GM18868 (cell line): Measurements from ENCODE around the gene NUB1.

Source experiments
- ATAC-seq: cut with Tn5 transposase; IDR thresholded peaks from one replicate; pipeline ENCODE4 v1.9.1; 2021; ENCODE audit warnings: mild to moderate bottlenecking, moderate library complexity; ENCODE audit not compliant: unreplicated experiment

NUB1 gene

GRCh38 chr7:151312831-151313809 is 28.5 kb upstream of the NUB1 start:
- ATAC-seq: no peak

- no peak for ATAC-seq
These were observed 27.8 kb upstream of the NUB1 start for GRCh38 chr7:151313857-151314256.

- ATAC-seq: no peak
These were observed 27.2 kb upstream of the NUB1 start for GRCh38 chr7:151314401-151314800.

DNA sequence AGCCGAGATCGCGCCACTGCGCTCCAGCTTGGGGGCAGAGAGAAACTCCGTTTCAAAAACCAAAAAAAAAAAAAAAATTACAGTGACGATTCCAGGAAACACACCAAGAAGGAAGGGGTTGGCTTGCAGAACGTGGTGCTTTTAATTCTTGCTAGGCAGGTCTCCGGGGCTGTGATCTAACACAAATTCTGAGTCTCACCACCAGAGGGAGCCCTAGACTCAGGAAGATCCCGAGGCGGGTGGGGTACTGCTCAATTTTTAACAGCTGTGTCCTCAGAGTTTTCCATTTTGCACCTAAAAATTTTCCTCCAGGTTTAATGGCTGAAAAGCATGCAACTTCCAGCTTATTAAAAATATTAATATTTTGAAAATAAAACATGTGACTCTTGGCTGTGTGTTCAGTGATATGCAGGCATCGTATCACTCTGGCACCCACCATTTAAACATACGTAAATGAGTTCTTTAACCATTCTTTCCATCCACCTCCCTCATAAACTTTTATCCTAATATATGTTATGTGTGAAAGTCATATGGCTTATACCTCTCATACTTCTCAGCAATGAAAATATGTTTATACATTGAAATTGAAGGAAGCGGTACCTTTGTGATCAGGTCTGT is 26.5 kb upstream of the NUB1 start:
- peak; percentile 55 for ATAC-seq

- no peak for ATAC-seq
These were observed 24.7 kb upstream of the NUB1 start for GRCh38 chr7:151316896-151317295.

- ATAC-seq: no peak
These were observed 23.7 kb upstream of the NUB1 start for GRCh38 chr7:151317936-151318335.

DNA sequence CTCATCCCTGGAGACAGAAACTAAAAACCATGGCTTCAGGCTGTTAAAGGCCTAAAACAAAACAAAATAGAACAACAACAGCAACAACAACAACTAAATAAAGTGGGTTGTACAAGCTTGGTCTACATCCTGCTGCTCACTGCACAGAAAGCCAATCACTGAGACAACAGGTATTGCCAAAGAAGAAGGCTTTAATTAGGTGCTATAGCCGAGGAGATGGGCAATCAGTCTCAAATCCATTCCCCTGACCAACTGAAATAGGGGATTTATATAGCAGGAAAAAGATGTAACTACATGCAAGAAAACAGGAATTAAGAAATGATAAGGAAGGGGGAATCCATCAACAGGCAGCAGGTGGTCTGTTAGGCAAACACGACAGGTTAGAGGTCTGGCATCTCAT is 22.4 kb upstream of the NUB1 start:
- ATAC-seq: no peak

- ATAC-seq: no peak
These were observed 21.3 kb upstream of the NUB1 start for GRCh38 chr7:151320263-151320845.

GRCh38 chr7:151321341-151321740 is 20.3 kb upstream of the NUB1 start:
- no peak for ATAC-seq

GRCh38 chr7:151322906-151323305 is 18.7 kb upstream of the NUB1 start:
- ATAC-seq: no peak

DNA sequence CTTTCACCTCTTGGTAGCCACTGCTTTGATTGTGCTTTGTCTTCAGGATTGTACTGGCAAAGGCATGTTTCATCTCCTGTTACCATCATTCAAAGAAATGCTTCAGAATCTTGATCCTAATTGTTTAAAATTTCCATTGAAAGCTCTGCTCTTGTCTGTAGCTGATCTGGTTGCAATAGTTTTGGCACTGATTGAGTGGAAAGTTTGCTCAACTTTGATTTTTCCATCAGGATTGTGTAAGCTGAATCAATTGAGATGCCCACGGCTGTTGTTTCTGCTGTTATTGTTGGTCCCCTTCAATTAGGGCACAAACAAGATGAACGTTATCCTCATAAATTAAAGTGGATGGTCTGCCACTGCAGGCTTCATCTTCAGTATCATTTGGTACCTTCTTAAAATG is 14.6 kb upstream of the NUB1 start:
- no peak for ATAC-seq

GRCh38 chr7:151327659-151328058 is 14.0 kb upstream of the NUB1 start:
- ATAC-seq: no peak

GRCh38 chr7:151330181-151330580 is 11.4 kb upstream of the NUB1 start:
- no peak for ATAC-seq

- no peak for ATAC-seq
These were observed 11.0 kb upstream of the NUB1 start for GRCh38 chr7:151330661-151331060.

DNA sequence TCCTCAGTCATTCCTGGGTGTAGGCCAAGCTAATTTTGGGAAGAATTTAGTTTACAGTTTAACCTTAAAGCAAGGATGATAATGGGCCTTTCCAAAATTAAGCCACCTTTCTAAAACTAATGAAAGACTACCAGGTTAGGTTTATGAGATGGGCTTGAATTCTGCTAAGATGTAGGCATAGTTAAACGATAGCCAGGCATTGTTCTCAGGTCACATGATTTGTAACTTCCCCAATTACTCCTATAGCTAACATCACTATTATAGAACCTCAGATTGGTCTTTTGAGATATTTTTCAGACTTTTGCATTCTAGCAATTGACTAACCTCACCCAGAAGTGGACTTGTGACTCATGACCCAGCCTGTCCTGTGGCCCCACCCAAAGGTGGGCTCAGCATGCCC is 7.0 kb upstream of the NUB1 start:
- no peak for ATAC-seq

DNA sequence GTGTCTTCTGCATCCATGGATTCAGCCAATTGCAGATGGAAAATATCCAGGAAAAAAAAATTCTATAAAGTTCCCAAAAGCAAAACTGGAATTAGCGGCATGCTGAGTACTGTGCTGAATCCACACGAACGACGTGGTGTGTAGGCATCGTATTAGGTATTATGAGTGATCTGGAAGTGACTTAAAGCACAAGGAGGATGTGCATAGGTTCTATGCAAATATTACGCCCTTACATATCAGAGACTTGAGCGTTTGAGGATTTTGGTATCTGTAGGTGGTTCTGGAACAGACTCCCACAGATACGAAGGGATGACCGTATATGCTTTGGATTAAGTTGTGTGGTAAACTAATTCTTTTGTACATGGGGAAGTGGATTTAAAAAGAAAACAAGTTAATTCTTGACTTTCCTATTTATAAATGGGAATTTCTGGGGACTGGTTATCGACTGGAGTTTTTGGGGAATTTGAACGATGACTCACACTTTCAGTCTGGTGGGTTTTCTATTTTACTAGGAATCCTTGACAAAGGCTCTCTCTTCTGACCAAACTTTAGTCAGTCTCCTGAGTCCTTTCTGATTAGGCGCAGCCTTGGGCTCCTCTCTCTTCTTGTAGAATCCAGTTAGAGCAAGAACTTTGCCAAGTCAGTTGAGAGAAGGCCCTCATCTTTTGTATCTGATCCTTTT is 5.4 kb upstream of the NUB1 start:
- ATAC-seq: no peak

- no peak for ATAC-seq
These were observed 4.3 kb upstream of the NUB1 start for GRCh38 chr7:151337346-151337745.

DNA sequence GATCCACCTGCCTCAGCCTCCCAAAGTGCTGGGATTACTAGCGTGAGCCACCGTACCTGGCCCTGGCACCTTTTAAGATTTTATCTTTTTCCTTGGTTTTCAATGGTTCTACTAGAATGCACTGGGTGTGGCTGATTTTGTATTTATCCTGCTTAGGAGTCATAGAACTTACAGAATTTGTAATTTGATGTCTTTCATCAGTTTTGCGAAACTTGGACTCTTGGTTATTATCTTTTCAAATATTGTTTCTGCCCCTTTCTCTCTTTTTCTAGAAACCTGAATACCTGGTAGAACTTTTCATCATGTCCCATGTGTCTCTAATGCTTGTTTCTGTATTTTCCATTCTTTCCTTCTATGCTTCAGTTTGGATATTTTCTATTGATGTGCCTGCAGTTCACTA is 2.8 kb upstream of the NUB1 start:
- no peak for ATAC-seq

DNA sequence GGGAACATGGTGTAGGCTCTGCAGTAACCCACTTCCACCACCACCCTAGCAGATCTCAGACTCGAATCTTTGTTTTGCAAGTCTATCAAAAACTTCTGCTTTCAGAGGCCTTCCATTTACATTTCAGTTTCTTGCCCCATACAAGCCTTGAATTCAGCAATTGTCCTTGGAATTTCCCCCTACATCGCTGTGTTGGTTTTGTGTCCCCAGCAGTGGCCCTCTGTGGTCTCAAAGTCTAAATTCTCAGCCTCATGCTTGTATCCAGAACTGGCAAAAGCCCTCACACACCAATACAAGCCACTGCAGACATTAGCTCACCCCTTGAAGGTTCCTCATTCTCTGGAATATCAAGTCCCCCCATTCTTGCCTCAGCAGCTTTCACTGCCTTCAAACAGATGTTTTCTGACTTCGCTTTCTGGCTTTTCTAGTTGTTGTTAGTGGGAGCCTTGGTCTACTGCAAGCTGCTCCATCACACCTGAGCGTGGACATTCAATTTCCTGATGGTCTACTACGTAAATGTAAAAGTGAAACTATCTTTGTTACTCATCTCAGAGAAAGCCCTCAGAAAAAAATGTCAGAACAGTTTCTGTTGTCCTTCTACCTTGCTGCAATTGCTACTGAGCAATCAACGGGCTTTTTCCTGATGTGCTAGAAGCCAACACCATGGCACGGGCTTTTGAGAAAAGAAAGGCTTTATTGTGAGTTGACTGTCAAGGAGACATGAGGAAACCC is 1.8 kb upstream of the NUB1 start:
- peak; percentile 51 for ATAC-seq

DNA sequence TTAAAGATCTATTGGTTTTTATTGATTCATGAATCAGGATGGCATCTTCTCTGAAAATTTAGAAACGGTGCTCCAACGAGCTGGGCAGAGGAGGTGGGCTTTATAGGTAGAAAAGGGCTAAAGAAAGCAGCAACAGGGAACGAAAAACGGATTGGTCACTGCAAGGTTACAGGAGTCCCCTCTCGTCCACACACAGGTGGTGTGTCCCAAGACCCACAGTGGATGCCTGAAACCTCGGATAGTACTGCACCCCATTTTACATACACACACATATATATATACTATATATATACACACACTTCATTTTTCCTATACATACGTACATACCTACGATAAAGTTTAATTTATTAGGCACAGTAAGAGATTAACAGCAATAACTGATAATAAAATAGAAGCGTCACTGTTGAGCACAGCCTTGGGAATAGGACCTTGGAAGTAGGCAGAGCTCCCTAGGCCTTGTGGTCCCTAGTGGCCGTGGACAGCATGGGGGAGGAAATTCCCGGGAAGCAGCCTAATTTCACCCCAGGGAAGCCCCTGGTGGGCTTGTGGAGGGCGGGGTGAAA is 737 bp upstream of the NUB1 start:
- ATAC-seq: no peak
